Esophagus mucosa (tissue), 1 donor: ENCODE measurements around the gene NAT16. TPM values are rescaled to one million over a fixed set of nuclear protein-coding genes. Genes with fewer than 3 reads are reported as not detected.
"Not testable (repeated sequence)": the region's sequence is repeated elsewhere in the genome, so short reads cannot be mapped to it uniquely, and the experiment has no call there.

ENCODE experiments used
- ATAC-seq: fragments of 200-7000 bp; cut with Tn5 transposase; one replicate; pipeline ENCODE4 v1.9.1; 2020
- total RNA-seq: library from RNA; stranded (reverse); gene quantifications from one replicate; pipeline ENCODE4 v1.2.4, GENCODE V29; 2023
- donor health status: DM: yes; HTN: yes; CAD: no.

The NAT16 gene
- total RNA-seq, 1 donor from 2014 or later, result not detected

DNA sequence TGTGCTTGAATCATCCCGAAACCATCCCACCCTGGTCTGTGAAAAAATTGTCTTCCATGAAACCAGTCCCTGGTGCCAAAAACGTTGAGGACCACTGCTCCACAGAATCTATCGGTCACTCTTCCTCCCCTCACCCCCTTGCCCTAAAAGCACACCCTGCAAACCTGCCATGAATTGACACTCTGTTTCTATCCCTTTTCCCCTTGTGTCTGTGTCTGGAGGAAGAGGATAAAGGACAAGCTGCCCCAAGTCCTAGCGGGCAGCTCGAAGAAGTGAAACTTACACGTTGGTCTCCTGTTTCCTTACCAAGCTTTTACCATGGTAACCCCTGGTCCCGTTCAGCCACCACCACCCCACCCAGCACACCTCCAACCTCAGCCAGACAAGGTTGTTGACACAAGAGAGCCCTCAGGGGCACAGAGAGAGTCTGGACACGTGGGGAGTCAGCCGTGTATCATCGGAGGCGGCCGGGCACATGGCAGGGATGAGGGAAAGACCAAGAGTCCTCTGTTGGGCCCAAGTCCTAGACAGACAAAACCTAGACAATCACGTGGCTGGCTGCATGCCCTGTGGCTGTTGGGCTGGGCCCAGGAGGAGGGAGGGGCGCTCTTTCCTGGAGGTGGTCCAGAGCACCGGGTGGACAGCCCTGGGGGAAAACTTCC is 54.0 kb downstream of the NAT16 start:
- ATAC-seq, result peak; percentile 68

DNA sequence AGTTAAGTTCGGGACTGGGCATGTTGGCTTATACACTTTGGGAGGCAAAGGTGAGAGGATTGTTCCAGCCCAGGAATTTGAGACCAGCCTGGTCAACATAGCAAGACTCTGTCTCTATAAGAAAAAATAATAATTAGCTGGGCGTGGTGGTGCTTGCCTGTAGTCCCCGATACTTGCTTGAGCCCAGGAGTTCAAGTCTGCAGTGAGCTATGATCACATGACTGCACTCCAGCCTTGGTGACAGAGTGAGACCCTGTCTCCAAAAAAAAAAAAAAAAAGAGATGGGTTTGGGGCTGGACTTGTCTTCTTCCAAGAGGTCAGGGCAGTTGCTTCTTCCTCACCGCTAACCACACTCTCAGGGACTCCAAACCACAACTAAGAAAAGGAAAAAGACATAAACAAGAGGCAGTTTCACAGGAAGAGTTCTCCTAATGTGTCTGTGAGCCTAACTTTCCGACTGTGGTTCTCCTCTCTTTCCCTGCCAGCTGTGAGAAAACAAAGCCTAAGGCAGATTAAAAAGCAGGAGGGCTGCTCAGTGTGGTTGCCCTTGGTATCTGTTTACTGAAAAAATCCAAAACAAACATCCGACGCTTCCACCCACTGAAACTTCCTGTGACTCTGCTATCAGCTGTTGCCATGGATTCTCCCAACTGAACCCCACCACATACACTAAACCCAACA is 55.6 kb downstream of the NAT16 start:
- no peak for ATAC-seq

DNA sequence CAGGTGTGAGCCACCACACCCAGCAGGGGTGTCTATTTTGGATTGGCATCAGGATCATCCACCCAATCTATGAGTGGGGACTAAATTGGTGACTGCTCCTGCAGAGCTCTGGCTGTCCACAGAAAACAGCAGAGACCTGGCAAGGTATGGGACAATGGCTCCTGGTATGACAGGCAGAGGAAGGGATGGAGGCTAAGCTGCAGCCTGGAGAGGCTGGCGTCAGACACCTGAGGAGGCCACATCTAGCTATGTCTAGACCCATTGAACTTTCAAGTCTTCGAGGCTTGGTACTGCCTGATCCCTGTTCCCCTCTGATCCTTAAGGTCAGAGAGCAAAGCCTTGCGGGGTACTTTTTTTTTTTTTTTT is 56.4 kb downstream of the NAT16 start:
- no peak for ATAC-seq

DNA sequence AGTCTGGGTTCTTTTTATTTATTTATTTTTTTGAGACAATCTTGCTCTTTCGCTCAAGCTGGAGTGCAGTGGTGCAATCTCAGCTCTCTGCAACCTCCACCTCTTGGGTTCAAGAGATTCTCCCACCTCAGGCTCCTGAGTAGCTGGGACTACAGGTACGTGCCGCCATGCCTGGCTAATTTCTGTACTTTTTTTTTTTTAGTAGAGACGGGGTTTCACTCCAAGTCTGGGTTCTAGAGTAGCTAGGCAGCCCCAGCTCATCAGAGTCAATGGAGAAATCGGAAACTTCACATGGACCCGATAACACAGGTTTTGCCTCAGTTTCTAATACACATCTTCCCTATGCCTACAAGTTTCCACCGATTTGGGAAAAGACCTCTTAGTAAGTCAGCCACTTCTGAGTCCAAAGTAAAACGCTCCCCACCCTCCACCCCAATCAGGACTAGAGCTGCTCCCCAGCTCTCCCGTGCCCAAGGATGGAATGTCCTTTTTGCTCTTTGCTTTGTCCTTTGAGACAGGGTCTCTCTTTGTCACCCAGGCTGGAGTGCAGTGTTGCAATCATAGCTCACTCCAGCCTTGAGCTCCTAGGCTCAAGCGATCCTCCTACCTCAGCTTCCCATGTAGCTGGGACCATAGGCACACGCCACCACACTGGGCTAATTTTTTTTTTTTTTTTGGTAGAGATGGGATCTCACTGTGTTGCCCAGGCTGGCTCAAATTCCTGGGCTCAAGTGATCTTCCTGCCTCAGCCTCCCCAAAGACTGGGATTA is 57.0 kb downstream of the NAT16 start:
- ATAC-seq, result no peak

DNA sequence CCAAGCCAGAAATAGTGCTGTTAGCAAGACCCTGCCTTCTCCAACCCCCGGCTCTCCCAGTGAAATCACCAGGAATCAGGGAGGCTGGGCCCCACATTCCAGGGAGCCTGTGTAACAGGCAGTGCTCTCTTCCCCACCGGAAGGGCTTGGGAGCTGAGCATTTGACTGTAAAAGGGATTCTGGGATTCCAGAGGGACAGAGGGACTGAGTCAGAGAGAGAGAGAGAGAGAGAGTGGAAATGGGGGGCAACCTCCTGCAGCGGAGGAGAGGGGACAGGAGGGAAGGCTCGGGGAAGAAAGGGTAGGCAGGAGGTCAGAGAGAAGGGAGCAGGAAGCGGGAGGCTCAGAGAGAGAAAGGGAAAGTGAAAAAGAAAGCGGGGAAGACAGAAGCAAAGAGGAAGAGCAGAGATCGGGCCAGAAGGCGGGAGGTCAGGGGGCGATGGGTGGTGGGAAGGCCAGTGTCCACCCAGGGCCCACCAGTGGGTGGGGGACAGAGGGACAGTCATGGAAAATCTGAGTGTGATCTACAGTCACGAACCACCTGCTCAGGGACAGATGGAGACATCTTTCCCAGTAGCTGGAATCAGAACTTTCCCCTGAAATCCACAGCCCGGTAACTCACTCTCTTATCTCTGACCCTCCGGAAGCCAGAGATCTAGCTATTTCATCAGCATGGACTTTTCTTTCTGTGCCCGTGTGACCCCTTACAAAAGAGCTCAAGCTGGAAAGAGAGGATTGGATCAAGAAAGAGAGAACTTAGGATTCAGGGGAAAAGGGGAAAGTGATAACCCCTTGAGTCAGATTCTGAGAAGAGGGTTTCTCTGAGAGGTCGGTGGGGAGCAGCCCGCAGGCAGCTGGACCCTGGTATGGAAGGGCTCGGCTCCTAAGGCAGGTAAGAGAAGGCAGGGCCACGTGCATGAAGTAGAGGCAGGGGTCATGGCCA is 57.8 kb downstream of the NAT16 start:
- ATAC-seq, result peak; percentile 2

DNA sequence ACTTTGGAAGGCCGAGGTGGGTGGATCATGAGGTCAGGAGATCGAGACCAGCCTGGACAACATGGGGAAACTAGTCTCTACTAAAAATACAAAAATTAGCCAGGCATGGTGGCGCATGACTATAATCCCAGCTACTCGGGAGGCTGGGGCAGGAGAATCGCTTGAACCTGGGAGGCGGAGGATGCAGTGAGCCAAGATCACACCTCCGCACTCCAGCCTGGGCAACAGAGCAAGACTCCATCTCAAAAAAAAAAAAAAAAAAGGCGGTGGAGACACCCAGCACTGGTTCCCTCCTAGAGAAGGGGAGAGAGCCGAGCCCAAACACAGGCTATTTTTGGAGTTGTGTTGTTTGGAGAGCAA is 58.5 kb downstream of the NAT16 start:
- ATAC-seq, result not testable (repeated sequence)

Other genes starting within 250 kb of the NAT16 start
- gene MUC3A, start 230.8 kb downstream of the NAT16 start, total RNA-seq, result 0.16 TPM
- 0.16 TPM for gene MUC12, start 210.7 kb downstream of the NAT16 start, total RNA-seq
- not detected for gene MUC17, start 160.2 kb downstream of the NAT16 start, total RNA-seq
- gene TRIM56, start 94.8 kb downstream of the NAT16 start, total RNA-seq, result 14.3 TPM
- 5.3 TPM for gene SERPINE1, start 53.2 kb downstream of the NAT16 start, total RNA-seq
- 60.4 TPM for gene AP1S1, start 25.8 kb downstream of the NAT16 start, total RNA-seq
- not detected for gene VGF, start 14.7 kb downstream of the NAT16 start, total RNA-seq
- gene MOGAT3, start 20.7 kb upstream of the NAT16 start, total RNA-seq, result not detected
- gene PLOD3, start 37.3 kb upstream of the NAT16 start, total RNA-seq, result 10.6 TPM
- gene ZNHIT1, start 37.9 kb upstream of the NAT16 start, total RNA-seq, result 53.8 TPM
- 2.9 TPM for gene CLDN15, start 57.5 kb upstream of the NAT16 start, total RNA-seq
- 143 TPM for gene FIS1, start 64.8 kb upstream of the NAT16 start, total RNA-seq
- 10.4 TPM for gene IFT22, start 141.5 kb upstream of the NAT16 start, total RNA-seq
- gene COL26A1, start 182.6 kb upstream of the NAT16 start, total RNA-seq, result not detected